ENCODE data around the gene IL22. TPM values are rescaled to one million over a fixed set of nuclear protein-coding genes. Genes with fewer than 3 reads are reported as not detected.

The IL22 gene
- 1 to 10 TPM; 1.4 to 1.6 TPM for total RNA-seq

GRCh38 chr12:68253504-68253903 lies at the start of gene IL22:
Gene IL22 (minus strand): TSS chr12:68253604. CDS start chr12:68253448, 156 bp downstream.
- Mint-ChIP-seq H3K9me3 (ENCODE audit: low read depth) (no peaks in the 10 kb centered on the region), H3K4me3 (no peak within 1 kb of the TSS), H3K36me3 (ENCODE audit: low read depth) (no peaks in the 10 kb centered on the region), H3K27me3 (peaks cover 33% of the 10 kb centered on the region), H3K4me1 (no peaks in the 10 kb centered on the region), H3K27ac (no peak within 1 kb of the TSS)
- DNase-seq = no peak
- POLR2A ChIA-PET = no interaction called here
- CTCF ChIA-PET = interaction anchor here (0.6 to 1.5 kb wide), 4 partner anchors 18 to 708 kb away, joined by 3 read pairs; no protein-coding TSS in a partner anchor
- intact Hi-C loops (cut with DNase I, micrococcal nuclease) = no loop called here
- ATAC-seq = no peak

GRCh38 chr12:68297929-68298328 lies 44.5 kb upstream of the IL22 start:
- Mint-ChIP-seq H3K9me3 (ENCODE audit: low read depth) (peaks cover 4% of the 10 kb centered on the region), H3K27ac (no peak overlapping the region), H3K27me3 (peaks cover 4% of the 10 kb centered on the region), H3K36me3 (ENCODE audit: low read depth) (peaks cover 56% of the 10 kb centered on the region), H3K4me3 (no peak overlapping the region), H3K4me1 (peaks cover 4% of the 10 kb centered on the region)
- ATAC-seq (no peak), DNase-seq (no peak)
- ChIA-PET CTCF (interaction anchor here (1.1 to 1.2 kb wide), 2 partner anchors 20 to 259 kb away, joined by 3 read pairs; no protein-coding TSS in a partner anchor), POLR2A (no interaction called here)
- intact Hi-C loops (cut with DNase I, micrococcal nuclease) = no loop called here

- Mint-ChIP-seq H3K4me3 (no peak overlapping the region), H3K27ac (no peak overlapping the region), H3K9me3 (ENCODE audit: low read depth) (no peaks in the 10 kb centered on the region), H3K27me3 (peaks cover 4% of the 10 kb centered on the region), H3K36me3 (ENCODE audit: low read depth) (peaks cover 26% of the 10 kb centered on the region), H3K4me1 (peaks cover 39% of the 10 kb centered on the region)
- no peak for ATAC-seq
- ChIA-PET CTCF (interaction anchor here (4.4 kb wide), 1 partner anchor 70 kb away, joined by 17 read pairs; no protein-coding TSS in a partner anchor), POLR2A (no interaction called here)
- no peak for DNase-seq
- intact Hi-C loops (cut with DNase I, micrococcal nuclease) = loop anchor here (5.0 kb wide), 2 partner anchors 177 to 597 kb away; no protein-coding TSS in a partner anchor
Measured at GRCh38 chr12:68294251-68294650, 40.8 kb upstream of the IL22 start.

GRCh38 chr12:68293347-68293746 lies 39.9 kb upstream of the IL22 start:
- intact Hi-C loops (cut with DNase I, micrococcal nuclease) = loop anchor here (2.0 to 5.0 kb wide), 3 partner anchors 13 to 596 kb away; no protein-coding TSS in a partner anchor
- Mint-ChIP-seq H3K27me3 (peaks cover 4% of the 10 kb centered on the region), H3K36me3 (ENCODE audit: low read depth) (peaks cover 18% of the 10 kb centered on the region), H3K4me1 (peaks cover 39% of the 10 kb centered on the region), H3K4me3 (no peak overlapping the region), H3K9me3 (ENCODE audit: low read depth) (peaks cover 2% of the 10 kb centered on the region), H3K27ac (no peak overlapping the region)
- DNase-seq (no peak), ATAC-seq (no peak)
- ChIA-PET POLR2A (interaction anchor here (0.6 kb wide), 1 partner anchor 15 kb away, joined by 6 read pairs; no protein-coding TSS in a partner anchor), CTCF (interaction anchor here (1.4 to 4.4 kb wide), 2 partner anchors 45 to 70 kb away, joined by 3 to 17 read pairs; no protein-coding TSS in a partner anchor)

- CTCF ChIA-PET = interaction anchor here (0.5 to 4.4 kb wide), 4 partner anchors 44 to 154 kb away, joined by 3 to 17 read pairs (median 10); no protein-coding TSS in a partner anchor
- DNase-seq (no peak), ATAC-seq (peak; percentile 24)
- peaks cover 39% of the 10 kb centered on the region for H3K4me1 Mint-ChIP-seq
- H3K27me3 Mint-ChIP-seq = peaks cover 6% of the 10 kb centered on the region
- H3K27ac Mint-ChIP-seq = no peak overlapping the region
- peaks cover 14% of the 10 kb centered on the region for H3K36me3 Mint-ChIP-seq (ENCODE audit: low read depth)
- H3K9me3 Mint-ChIP-seq (ENCODE audit: low read depth) = peaks cover 3% of the 10 kb centered on the region
- POLR2A ChIA-PET = interaction anchor here (0.6 kb wide), 1 partner anchor 14 kb away, joined by 6 read pairs; no protein-coding TSS in a partner anchor
- peak overlapping the region; percentile 19 for H3K4me3 Mint-ChIP-seq
- intact Hi-C loops (cut with DNase I, micrococcal nuclease) = loop anchor here (2.0 to 5.0 kb wide), 3 partner anchors 14 to 595 kb away; no protein-coding TSS in a partner anchor
Measured at GRCh38 chr12:68292151-68292943, 38.9 kb upstream of the IL22 start.

- no peak for ATAC-seq
- Mint-ChIP-seq H3K4me1 (peaks cover 39% of the 10 kb centered on the region), H3K9me3 (ENCODE audit: low read depth) (peaks cover 3% of the 10 kb centered on the region), H3K27me3 (peaks cover 7% of the 10 kb centered on the region), H3K27ac (peak overlapping the region; percentile 34), H3K4me3 (no peak overlapping the region), H3K36me3 (ENCODE audit: low read depth) (peaks cover 11% of the 10 kb centered on the region)
- ChIA-PET CTCF (interaction anchor here (0.5 to 2.0 kb wide), 6 partner anchors 8 to 251 kb away, joined by 3 to 17 read pairs (median 4); no protein-coding TSS in a partner anchor), POLR2A (interaction anchor here (0.6 to 1.8 kb wide), 2 partner anchors 9 to 13 kb away, joined by 3 to 7 read pairs; no protein-coding TSS in a partner anchor)
- DNase-seq = no peak
- intact Hi-C loops (cut with DNase I, micrococcal nuclease) = loop anchor here (1.0 to 5.0 kb wide), 5 partner anchors 10 to 594 kb away; no protein-coding TSS in a partner anchor
Measured at GRCh38 chr12:68291396-68292036, 38.1 kb upstream of the IL22 start.

GRCh38 chr12:68290126-68290525 lies 36.7 kb upstream of the IL22 start:
- no peak overlapping the region for H3K27ac Mint-ChIP-seq

GRCh38 chr12:68287106-68287505 lies 33.7 kb upstream of the IL22 start:
- CTCF ChIA-PET = interaction anchor here (0.9 to 1.6 kb wide), 3 partner anchors 9 to 111 kb away, joined by 3 to 6 read pairs (median 4); no protein-coding TSS in a partner anchor
- H3K4me1 Mint-ChIP-seq = peaks cover 30% of the 10 kb centered on the region

More at GRCh38 chr12:68290126-68290525, 36.7 kb upstream of the IL22 start:
- H3K36me3 Mint-ChIP-seq (ENCODE audit: low read depth) = peaks cover 11% of the 10 kb centered on the region
- H3K4me3 Mint-ChIP-seq = no peak overlapping the region
- POLR2A ChIA-PET = interaction anchor here (1.4 to 1.8 kb wide), 2 partner anchors 12 to 49 kb away, joined by 6 to 7 read pairs; no protein-coding TSS in a partner anchor
- H3K4me1 Mint-ChIP-seq = peaks cover 39% of the 10 kb centered on the region
- peak; percentile 91 for ATAC-seq
- CTCF ChIA-PET = interaction anchor here (0.6 to 2.0 kb wide), 11 partner anchors 9 to 84 kb away, joined by 3 to 17 read pairs (median 3); partner anchors contain the start of gene IL26
- peak; percentile 49 for DNase-seq
- intact Hi-C loops (cut with DNase I, micrococcal nuclease) = loop anchor here (1.0 to 5.0 kb wide), 9 partner anchors 13 to 593 kb away; no protein-coding TSS in a partner anchor
- peaks cover 13% of the 10 kb centered on the region for H3K27me3 Mint-ChIP-seq
- H3K9me3 Mint-ChIP-seq (ENCODE audit: low read depth) = peaks cover 3% of the 10 kb centered on the region

GRCh38 chr12:68286396-68286795 lies 33.0 kb upstream of the IL22 start:
- Mint-ChIP-seq H3K9me3 (ENCODE audit: low read depth) (peaks cover 3% of the 10 kb centered on the region), H3K4me1 (peaks cover 28% of the 10 kb centered on the region), H3K27ac (no peak overlapping the region), H3K4me3 (no peak overlapping the region), H3K27me3 (peaks cover 19% of the 10 kb centered on the region), H3K36me3 (ENCODE audit: low read depth) (no peaks in the 10 kb centered on the region)
- ChIA-PET POLR2A (no interaction called here), CTCF (interaction anchor here (0.6 to 1.3 kb wide), 4 partner anchors 10 to 534 kb away, joined by 3 to 4 read pairs (median 4); no protein-coding TSS in a partner anchor)
- intact Hi-C loops (cut with DNase I, micrococcal nuclease) = loop anchor here in 1 of 2 experiments (10.0 kb wide), 1 partner anchor 832 kb away; no protein-coding TSS in a partner anchor
- ATAC-seq = no peak
- no peak for DNase-seq

More at GRCh38 chr12:68287106-68287505, 33.7 kb upstream of the IL22 start:
- ATAC-seq = no peak
- Mint-ChIP-seq H3K27me3 (peaks cover 19% of the 10 kb centered on the region), H3K27ac (no peak overlapping the region), H3K9me3 (ENCODE audit: low read depth) (peaks cover 3% of the 10 kb centered on the region), H3K4me3 (no peak overlapping the region), H3K36me3 (ENCODE audit: low read depth) (no peaks in the 10 kb centered on the region)
- POLR2A ChIA-PET = no interaction called here
- no peak for DNase-seq
- intact Hi-C loops (cut with DNase I, micrococcal nuclease) = loop anchor here in 1 of 2 experiments (10.0 kb wide), 1 partner anchor 832 kb away; no protein-coding TSS in a partner anchor

- Mint-ChIP-seq H3K27me3 (peaks cover 20% of the 10 kb centered on the region), H3K36me3 (ENCODE audit: low read depth) (no peaks in the 10 kb centered on the region), H3K4me3 (no peak overlapping the region), H3K9me3 (ENCODE audit: low read depth) (peaks cover 3% of the 10 kb centered on the region), H3K27ac (no peak overlapping the region), H3K4me1 (peaks cover 23% of the 10 kb centered on the region)
- ATAC-seq (no peak), DNase-seq (no peak)
- ChIA-PET POLR2A (interaction anchor here (0.6 kb wide), 1 partner anchor 63 kb away, joined by 6 read pairs; no protein-coding TSS in a partner anchor), CTCF (interaction anchor here (0.5 to 2.1 kb wide), 3 partner anchors 46 to 73 kb away, joined by 3 to 6 read pairs (median 4); no protein-coding TSS in a partner anchor)
- intact Hi-C loops (cut with DNase I, micrococcal nuclease) = loop anchor here in 1 of 2 experiments (10.0 kb wide), 1 partner anchor 831 kb away; no protein-coding TSS in a partner anchor
Measured at GRCh38 chr12:68285541-68285940, 32.1 kb upstream of the IL22 start.

Measured in activated CD4-positive, alpha-beta T cell treated with anti-CD3 and anti-CD28 coated beads for 36 hours (primary cell).